OCI-LY3 (cell line): ENCODE results near the gene CTDP1.

Experiments
- H2AFZ ChIP-seq: fragments of 200-600, 300-600 bp; shearing (Covaris generic); 2 replicates; pipeline ENCODE4 v1.6.0; 2014; ENCODE audit warnings: antibody characterized with exemption, low read depth, low read length
- H3K27ac ChIP-seq: fragments of 200-600, 300-600 bp; sonication (generic); 2 replicates; pipeline ENCODE4 v1.5.1; 2014; ENCODE audit warnings: mild to moderate bottlenecking, low read length, moderate library complexity, mixed read lengths
- H3K27me3 ChIP-seq: fragments of 200-600, 300-600 bp; sonication (generic); 2 replicates; pipeline ENCODE4 v1.6.1; 2014; ENCODE audit warnings: low read depth, low read length, mixed read lengths
- H3K36me3 ChIP-seq: fragments of 200-600, 300-600 bp; sonication (generic); replicated peaks from 2 replicates; pipeline ENCODE3; 2014; ENCODE audit warnings: low read depth, low read length, mixed read lengths
- H3K4me1 ChIP-seq: fragments of 300-600, 200-600 bp; sonication (generic); 2 replicates; pipeline ENCODE4 v1.6.1; 2014; ENCODE audit warnings: low read length, mixed read lengths
- H3K4me2 ChIP-seq: fragments of 200-600, 300-600 bp; sonication (generic); 2 replicates; pipeline ENCODE4 v1.6.1; 2014; ENCODE audit warnings: low read length, mixed read lengths
- H3K4me3 ChIP-seq: fragments of 300-600, 200-600 bp; sonication (generic); 2 replicates; pipeline ENCODE4 v1.5.1; 2014; ENCODE audit warnings: antibody characterized with exemption, mild to moderate bottlenecking, low read length, moderate library complexity
- H3K79me2 ChIP-seq: fragments of 300-600, 200-600 bp; shearing (Covaris generic); 2 replicates; pipeline ENCODE4 v1.6.1; 2014; ENCODE audit warnings: mild to moderate bottlenecking, low read length, mixed read lengths
- H3K9ac ChIP-seq: fragments of 300-600, 200-600 bp; shearing (Covaris generic); 2 replicates; pipeline ENCODE4 v1.6.0; 2014; ENCODE audit warnings: mild to moderate bottlenecking, low read length, moderate library complexity
- H3K9me3 ChIP-seq: fragments of 200-600, 300-600 bp; shearing (Covaris generic); 2 replicates; pipeline ENCODE4 v1.6.1; 2014; ENCODE audit warnings: low read length, mixed read lengths; ENCODE audit not compliant: insufficient read depth
- H4K20me1 ChIP-seq: fragments of 200-600, 300-600 bp; sonication (generic); 2 replicates; pipeline ENCODE4 v1.6.1; 2016; ENCODE audit warnings: low read length, mixed read lengths; ENCODE audit not compliant: insufficient read depth
- EZH2phosphoT487 ChIP-seq: fragments of 200-600 bp; shearing (Covaris generic); IDR thresholded peaks from 2 replicates; pipeline ENCODE4 v1.6.1; 2018; ENCODE audit warnings: antibody characterized with exemption, mixed run types, low read depth
- TF ChIP-seq, protein P1 (sequence below): fragments of 200-600, 300-600 bp; sonication (generic); IDR thresholded peaks from 2 replicates; pipeline ENCODE4 v1.5.1; 2014; ENCODE audit warnings: antibody characterized with exemption, low read length, low read depth

The CTDP1 gene

GRCh38 chr18:79705272-79705671, 25.7 kb downstream of the CTDP1 start:
- Histone ChIP-seq H3K9me3 (no peaks in the 10 kb centered on the region), H3K27me3 (no peaks in the 10 kb centered on the region), H3K9ac (no peak overlapping the region), H3K36me3 (peaks cover 71% of the 10 kb centered on the region), H4K20me1 (peaks cover 10% of the 10 kb centered on the region), H3K4me1 (peaks cover 13% of the 10 kb centered on the region), H3K79me2 (peaks cover 24% of the 10 kb centered on the region), H2AFZ (no peak overlapping the region), H3K4me3 (no peak overlapping the region), H3K27ac (no peak overlapping the region), H3K4me2 (no peak overlapping the region)
- no peak for TF ChIP-seq EZH2phosphoT487
- TF ChIP-seq, protein P1, sequence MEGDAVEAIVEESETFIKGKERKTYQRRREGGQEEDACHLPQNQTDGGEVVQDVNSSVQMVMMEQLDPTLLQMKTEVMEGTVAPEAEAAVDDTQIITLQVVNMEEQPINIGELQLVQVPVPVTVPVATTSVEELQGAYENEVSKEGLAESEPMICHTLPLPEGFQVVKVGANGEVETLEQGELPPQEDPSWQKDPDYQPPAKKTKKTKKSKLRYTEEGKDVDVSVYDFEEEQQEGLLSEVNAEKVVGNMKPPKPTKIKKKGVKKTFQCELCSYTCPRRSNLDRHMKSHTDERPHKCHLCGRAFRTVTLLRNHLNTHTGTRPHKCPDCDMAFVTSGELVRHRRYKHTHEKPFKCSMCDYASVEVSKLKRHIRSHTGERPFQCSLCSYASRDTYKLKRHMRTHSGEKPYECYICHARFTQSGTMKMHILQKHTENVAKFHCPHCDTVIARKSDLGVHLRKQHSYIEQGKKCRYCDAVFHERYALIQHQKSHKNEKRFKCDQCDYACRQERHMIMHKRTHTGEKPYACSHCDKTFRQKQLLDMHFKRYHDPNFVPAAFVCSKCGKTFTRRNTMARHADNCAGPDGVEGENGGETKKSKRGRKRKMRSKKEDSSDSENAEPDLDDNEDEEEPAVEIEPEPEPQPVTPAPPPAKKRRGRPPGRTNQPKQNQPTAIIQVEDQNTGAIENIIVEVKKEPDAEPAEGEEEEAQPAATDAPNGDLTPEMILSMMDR = no peak

DNA sequence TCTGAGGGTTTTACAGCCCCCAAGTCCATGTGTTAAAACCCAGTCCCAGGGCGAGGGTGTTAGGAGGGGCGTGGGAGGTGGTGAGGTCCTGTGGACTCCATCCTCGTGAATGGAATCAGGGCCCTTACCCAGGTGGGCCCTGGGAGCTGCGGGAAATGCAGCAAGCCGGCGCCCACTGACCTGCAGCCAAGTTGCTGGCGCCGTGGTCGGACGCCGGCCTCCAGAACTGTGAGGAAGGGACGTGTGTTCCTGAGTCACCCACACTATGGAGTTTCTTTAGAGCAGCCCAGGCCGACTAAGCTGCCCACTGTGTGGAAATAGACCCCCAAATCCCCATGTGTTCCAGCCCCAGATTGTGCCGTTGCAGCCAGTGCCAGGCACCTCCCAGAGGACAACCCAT, 26.4 kb downstream of the CTDP1 start:
- H3K4me3 ChIP-seq = no peak overlapping the region
- no peak for TF ChIP-seq EZH2phosphoT487
- TF ChIP-seq, protein P1 = no peak
- no peak overlapping the region for H2AFZ ChIP-seq
- no peaks in the 10 kb centered on the region for H3K9me3 ChIP-seq
- peaks cover 13% of the 10 kb centered on the region for H3K4me1 ChIP-seq
- peaks cover 10% of the 10 kb centered on the region for H4K20me1 ChIP-seq
- no peak overlapping the region for H3K9ac ChIP-seq
- H3K27me3 ChIP-seq = no peaks in the 10 kb centered on the region
- H3K36me3 ChIP-seq = peaks cover 64% of the 10 kb centered on the region
- H3K27ac ChIP-seq = no peak overlapping the region
- H3K79me2 ChIP-seq = peaks cover 24% of the 10 kb centered on the region
- H3K4me2 ChIP-seq = no peak overlapping the region

DNA sequence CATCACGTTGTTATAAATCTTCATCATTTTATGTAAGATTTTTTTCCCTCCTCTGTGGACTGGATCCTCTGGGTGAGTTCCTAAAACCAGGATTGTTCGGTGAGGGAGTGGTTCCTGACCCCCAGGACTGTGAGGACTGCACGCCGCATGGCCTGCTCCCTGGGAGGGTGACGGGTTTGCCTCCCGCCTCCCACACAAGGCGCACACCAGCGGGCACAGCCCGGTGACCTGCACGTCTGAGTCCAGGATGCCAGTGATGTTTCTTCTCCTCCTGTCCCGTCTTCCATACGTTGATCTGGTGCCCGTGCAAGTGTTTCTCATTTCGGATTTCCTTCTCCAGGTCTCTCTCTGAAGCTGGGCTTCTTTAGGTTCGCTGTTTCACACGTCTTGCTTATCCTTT, 27.1 kb downstream of the CTDP1 start:
- H3K4me2 ChIP-seq = no peak overlapping the region
- H3K27me3 ChIP-seq = no peaks in the 10 kb centered on the region
- H2AFZ ChIP-seq = no peak overlapping the region
- TF ChIP-seq EZH2phosphoT487 = no peak
- TF ChIP-seq, protein P1 = no peak
- peaks cover 13% of the 10 kb centered on the region for H3K4me1 ChIP-seq
- no peaks in the 10 kb centered on the region for H3K9me3 ChIP-seq
- H3K27ac ChIP-seq = no peak overlapping the region
- peaks cover 10% of the 10 kb centered on the region for H4K20me1 ChIP-seq
- H3K9ac ChIP-seq = no peak overlapping the region
- H3K36me3 ChIP-seq = peaks cover 64% of the 10 kb centered on the region
- peaks cover 22% of the 10 kb centered on the region for H3K79me2 ChIP-seq
- no peak overlapping the region for H3K4me3 ChIP-seq

- H3K79me2 ChIP-seq = peaks cover 17% of the 10 kb centered on the region
- H3K9me3 ChIP-seq = no peaks in the 10 kb centered on the region
- H3K4me2 ChIP-seq = no peak overlapping the region
- H3K27ac ChIP-seq = no peak overlapping the region
- H3K27me3 ChIP-seq = no peaks in the 10 kb centered on the region
- H2AFZ ChIP-seq = no peak overlapping the region
- TF ChIP-seq EZH2phosphoT487 = no peak
- TF ChIP-seq, protein P1 = no peak
- no peak overlapping the region for H3K4me3 ChIP-seq
- peaks cover 61% of the 10 kb centered on the region for H3K36me3 ChIP-seq
- H3K4me1 ChIP-seq = peaks cover 13% of the 10 kb centered on the region
- peaks cover 10% of the 10 kb centered on the region for H4K20me1 ChIP-seq
- H3K9ac ChIP-seq = no peak overlapping the region
These were observed 27.6 kb downstream of the CTDP1 start for GRCh38 chr18:79707239-79707638.
